ENCODE measurements around the gene PRICKLE1. TPM values are rescaled to one million over a fixed set of nuclear protein-coding genes. Genes with fewer than 3 reads are reported as not detected.

The PRICKLE1 gene
- total RNA-seq, 1 donor from 2014 or later: 30.6 TPM

DNA sequence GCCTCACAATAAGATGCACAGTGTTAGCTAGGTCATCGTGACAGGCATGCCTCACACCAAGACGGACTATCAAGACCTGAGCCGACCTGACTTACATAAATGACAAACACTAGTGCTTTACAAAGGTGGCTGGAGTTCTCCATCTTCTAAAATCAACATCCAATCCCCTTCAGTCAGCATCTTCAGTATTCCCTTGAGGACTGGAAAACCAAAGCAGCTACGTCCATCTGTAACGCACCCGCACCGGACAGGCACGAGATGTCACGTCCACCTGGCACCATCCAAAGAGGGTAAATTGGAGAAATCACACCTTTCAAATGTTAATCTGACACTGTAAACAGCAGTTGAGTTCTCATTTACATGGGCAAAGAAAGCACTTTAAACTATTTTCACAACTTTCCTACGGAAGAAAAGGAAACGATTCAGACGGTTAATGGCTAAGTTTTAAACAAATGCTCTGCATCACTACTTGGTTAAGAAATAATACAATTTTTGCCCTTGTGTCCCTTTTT, 130.2 kb downstream of the PRICKLE1 start:
- H3K36me3 Mint-ChIP-seq (ENCODE audit: unreplicated experiment): peaks cover 46% of the 10 kb centered on the region
- no peak overlapping the region for H3K4me3 Mint-ChIP-seq (ENCODE audit: unreplicated experiment)
- no peak overlapping the region for H3K27ac Mint-ChIP-seq (ENCODE audit: unreplicated experiment)
- H3K27me3 Mint-ChIP-seq (ENCODE audit: unreplicated experiment): no peaks in the 10 kb centered on the region
- no peak for TF ChIP-seq CTCF (IDR thresholded peaks at IDR 0.05)
- no peak for DNase-seq (ENCODE audit: extremely low spot score, unreplicated experiment)
- H3K9me3 Mint-ChIP-seq (ENCODE audit: unreplicated experiment): no peaks in the 10 kb centered on the region
- H3K4me1 Mint-ChIP-seq (ENCODE audit: unreplicated experiment): no peaks in the 10 kb centered on the region

DNA sequence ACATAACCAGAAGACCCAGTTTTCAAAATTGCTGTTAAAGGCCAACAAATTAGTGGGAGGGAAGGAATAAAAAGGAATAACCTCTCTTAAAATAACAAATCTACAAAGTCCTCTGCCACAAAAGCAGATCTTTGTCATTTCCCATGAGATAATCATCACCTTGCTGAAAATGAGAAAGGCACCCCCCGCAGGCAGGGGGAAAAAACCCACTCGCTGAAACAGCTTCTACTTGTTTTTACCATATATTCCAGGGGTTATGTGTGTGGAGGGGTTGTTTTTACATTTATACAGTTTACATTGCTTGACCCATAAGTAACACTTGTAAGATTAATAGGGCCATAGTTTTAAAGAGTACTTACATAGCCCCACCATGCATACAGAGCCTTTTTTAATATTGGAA, 131.0 kb downstream of the PRICKLE1 start:
- DNase-seq (ENCODE audit: extremely low spot score, unreplicated experiment): no peak
- TF ChIP-seq CTCF (IDR thresholded peaks at IDR 0.05): no peak
- H3K27ac Mint-ChIP-seq (ENCODE audit: unreplicated experiment): no peak overlapping the region
- no peaks in the 10 kb centered on the region for H3K27me3 Mint-ChIP-seq (ENCODE audit: unreplicated experiment)
- H3K9me3 Mint-ChIP-seq (ENCODE audit: unreplicated experiment): no peaks in the 10 kb centered on the region
- H3K4me3 Mint-ChIP-seq (ENCODE audit: unreplicated experiment): no peak overlapping the region
- peaks cover 38% of the 10 kb centered on the region for H3K36me3 Mint-ChIP-seq (ENCODE audit: unreplicated experiment)
- H3K4me1 Mint-ChIP-seq (ENCODE audit: unreplicated experiment): no peaks in the 10 kb centered on the region

DNA sequence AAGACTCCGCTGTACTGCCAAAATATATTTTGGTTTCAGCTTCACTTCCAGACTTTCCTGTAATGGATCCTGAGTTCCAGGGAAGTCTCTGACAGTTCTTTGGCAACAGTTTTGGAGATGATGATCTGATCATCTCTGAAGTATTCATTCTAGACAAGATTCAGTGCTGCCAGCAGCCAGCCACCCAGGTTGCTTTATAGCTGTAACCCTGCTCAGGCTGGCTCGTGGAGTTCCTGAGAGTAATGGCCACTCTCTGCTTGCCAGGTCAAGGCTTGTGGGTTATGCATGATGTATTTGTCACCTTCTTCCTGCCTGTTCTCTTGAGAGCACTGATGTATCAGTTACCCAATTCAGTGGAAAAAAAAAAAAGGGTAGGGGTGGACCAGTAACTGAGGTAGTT, 139.3 kb downstream of the PRICKLE1 start:
- Mint-ChIP-seq H3K27ac (ENCODE audit: unreplicated experiment) (no peak overlapping the region), H3K4me1 (ENCODE audit: unreplicated experiment) (peaks cover 30% of the 10 kb centered on the region), H3K9me3 (ENCODE audit: unreplicated experiment) (no peaks in the 10 kb centered on the region), H3K27me3 (ENCODE audit: unreplicated experiment) (no peaks in the 10 kb centered on the region), H3K36me3 (ENCODE audit: unreplicated experiment) (peaks cover 15% of the 10 kb centered on the region), H3K4me3 (ENCODE audit: unreplicated experiment) (no peak overlapping the region)
- DNase-seq (ENCODE audit: extremely low spot score, unreplicated experiment): no peak
- no peak for TF ChIP-seq CTCF (IDR thresholded peaks at IDR 0.05)

- peaks cover 31% of the 10 kb centered on the region for H3K4me1 Mint-ChIP-seq (ENCODE audit: unreplicated experiment)
- no peak for DNase-seq (ENCODE audit: extremely low spot score, unreplicated experiment)
- peaks cover 11% of the 10 kb centered on the region for H3K9me3 Mint-ChIP-seq (ENCODE audit: unreplicated experiment)
- no peaks in the 10 kb centered on the region for H3K27me3 Mint-ChIP-seq (ENCODE audit: unreplicated experiment)
- H3K4me3 Mint-ChIP-seq (ENCODE audit: unreplicated experiment): no peak overlapping the region
- no peak for TF ChIP-seq CTCF (IDR thresholded peaks at IDR 0.05)
- no peak overlapping the region for H3K27ac Mint-ChIP-seq (ENCODE audit: unreplicated experiment)
- peaks cover 29% of the 10 kb centered on the region for H3K36me3 Mint-ChIP-seq (ENCODE audit: unreplicated experiment)
These were observed 140.7 kb downstream of the PRICKLE1 start for GRCh38 chr12:42448841-42449240.

- H3K36me3 Mint-ChIP-seq (ENCODE audit: unreplicated experiment): peaks cover 39% of the 10 kb centered on the region
- no peak for TF ChIP-seq CTCF (IDR thresholded peaks at IDR 0.05)
- H3K27ac Mint-ChIP-seq (ENCODE audit: unreplicated experiment): peak overlapping the region; percentile 66
- DNase-seq (ENCODE audit: extremely low spot score, unreplicated experiment): no peak
- peaks cover 14% of the 10 kb centered on the region for H3K9me3 Mint-ChIP-seq (ENCODE audit: unreplicated experiment)
- H3K27me3 Mint-ChIP-seq (ENCODE audit: unreplicated experiment): no peaks in the 10 kb centered on the region
- no peak overlapping the region for H3K4me3 Mint-ChIP-seq (ENCODE audit: unreplicated experiment)
- H3K4me1 Mint-ChIP-seq (ENCODE audit: unreplicated experiment): peaks cover 31% of the 10 kb centered on the region
These were observed 142.2 kb downstream of the PRICKLE1 start for GRCh38 chr12:42447371-42447786.
